Left ventricle myocardium inferior (tissue), 1 donor: Measurements from ENCODE around the gene PARVB. TPM values are rescaled to one million over a fixed set of nuclear protein-coding genes. Genes with fewer than 3 reads are reported as not detected.

Source experiments
- DNase-seq: peaks from one replicate; pipeline ENCODE4 v3.0.0-alpha.2; 2020
- H3K27ac ChIP-seq: fragments of 200-600 bp; replicated peaks from 2 replicates; pipeline ENCODE4 v1.8.0; 2021
- H3K27me3 ChIP-seq: fragments of 200-600 bp; 2 replicates; pipeline ENCODE4 v1.8.0; 2021; ENCODE audit warnings: low read depth
- H3K36me3 ChIP-seq: fragments of 200-600 bp; 2 replicates; pipeline ENCODE4 v1.8.0; 2021
- H3K4me1 ChIP-seq: fragments of 200-600 bp; 2 replicates; pipeline ENCODE4 v1.8.0; 2021
- H3K4me3 ChIP-seq: fragments of 200-600 bp; 2 replicates; pipeline ENCODE4 v1.8.0; 2021; ENCODE audit warnings: mild to moderate bottlenecking, moderate library complexity
- H3K9me3 ChIP-seq: fragments of 200-600 bp; replicated peaks from 2 replicates; pipeline ENCODE4 v1.8.0; 2021
- intact Hi-C: fragments of 100-400 bp; cut with micrococcal nuclease; formaldehyde crosslinking; loops from one replicate; pipeline ENCODE4 v1.11.0; 2022
- total RNA-seq: library from RNA; stranded (reverse); fragmentation: NEBNext Ultra II Directional; extraction: Animal tissue kit (Norgen Biotek cat#: 25700); gene quantifications from one replicate; pipeline ENCODE4 v1.2.1, GENCODE V29; 2021
- TF ChIP-seq, protein P1 (sequence below): fragments of 200-600 bp; IDR thresholded peaks from 2 replicates; pipeline ENCODE4 v1.8.0; 2021; ENCODE audit warnings: antibody characterized with exemption, mild to moderate bottlenecking, borderline replicate concordance
- donor health status: DM: no; HTN: yes; CAD: no; lungs with severe emphysema.

Gene PARVB
- total RNA-seq, 1 donor from 2014 or later: 155 TPM

DNA sequence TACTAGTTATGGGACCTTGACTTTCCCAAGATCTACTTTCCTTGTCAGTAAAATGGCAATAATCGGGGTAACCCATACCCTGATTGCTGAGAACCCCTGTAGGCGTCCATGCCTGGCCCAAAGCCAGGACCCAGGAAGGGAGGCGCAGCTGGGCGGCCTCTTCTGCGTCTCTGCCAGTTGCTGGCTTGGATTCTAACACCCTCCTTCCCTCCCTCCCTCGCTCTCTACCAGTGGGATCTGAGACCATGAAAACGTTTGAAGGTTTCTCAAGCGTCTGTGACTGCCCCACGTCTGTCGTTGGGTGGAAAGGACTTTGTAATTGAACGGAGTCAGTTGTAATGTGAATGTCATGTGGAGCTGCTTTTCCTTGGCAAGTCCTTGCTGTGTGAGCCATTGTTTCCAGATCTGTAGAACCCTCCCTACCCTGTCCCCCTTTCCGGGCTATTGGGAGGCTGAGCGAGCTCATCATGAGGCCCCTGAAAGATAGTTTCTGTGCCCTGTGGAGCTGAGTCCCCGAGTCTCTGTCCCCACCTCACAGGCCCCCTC, 47.8 kb downstream of the PARVB start:
- H3K9me3 ChIP-seq: no peaks in the 10 kb centered on the region
- no peaks in the 10 kb centered on the region for H3K27me3 ChIP-seq
- no peak overlapping the region for H3K4me3 ChIP-seq
- peaks cover 80% of the 10 kb centered on the region for H3K4me1 ChIP-seq
- no peaks in the 10 kb centered on the region for H3K36me3 ChIP-seq
- H3K27ac ChIP-seq: no peak overlapping the region
- DNase-seq: no peak
- TF ChIP-seq, protein P1, sequence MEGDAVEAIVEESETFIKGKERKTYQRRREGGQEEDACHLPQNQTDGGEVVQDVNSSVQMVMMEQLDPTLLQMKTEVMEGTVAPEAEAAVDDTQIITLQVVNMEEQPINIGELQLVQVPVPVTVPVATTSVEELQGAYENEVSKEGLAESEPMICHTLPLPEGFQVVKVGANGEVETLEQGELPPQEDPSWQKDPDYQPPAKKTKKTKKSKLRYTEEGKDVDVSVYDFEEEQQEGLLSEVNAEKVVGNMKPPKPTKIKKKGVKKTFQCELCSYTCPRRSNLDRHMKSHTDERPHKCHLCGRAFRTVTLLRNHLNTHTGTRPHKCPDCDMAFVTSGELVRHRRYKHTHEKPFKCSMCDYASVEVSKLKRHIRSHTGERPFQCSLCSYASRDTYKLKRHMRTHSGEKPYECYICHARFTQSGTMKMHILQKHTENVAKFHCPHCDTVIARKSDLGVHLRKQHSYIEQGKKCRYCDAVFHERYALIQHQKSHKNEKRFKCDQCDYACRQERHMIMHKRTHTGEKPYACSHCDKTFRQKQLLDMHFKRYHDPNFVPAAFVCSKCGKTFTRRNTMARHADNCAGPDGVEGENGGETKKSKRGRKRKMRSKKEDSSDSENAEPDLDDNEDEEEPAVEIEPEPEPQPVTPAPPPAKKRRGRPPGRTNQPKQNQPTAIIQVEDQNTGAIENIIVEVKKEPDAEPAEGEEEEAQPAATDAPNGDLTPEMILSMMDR: no peak
- intact Hi-C loops: no loop called here

DNA sequence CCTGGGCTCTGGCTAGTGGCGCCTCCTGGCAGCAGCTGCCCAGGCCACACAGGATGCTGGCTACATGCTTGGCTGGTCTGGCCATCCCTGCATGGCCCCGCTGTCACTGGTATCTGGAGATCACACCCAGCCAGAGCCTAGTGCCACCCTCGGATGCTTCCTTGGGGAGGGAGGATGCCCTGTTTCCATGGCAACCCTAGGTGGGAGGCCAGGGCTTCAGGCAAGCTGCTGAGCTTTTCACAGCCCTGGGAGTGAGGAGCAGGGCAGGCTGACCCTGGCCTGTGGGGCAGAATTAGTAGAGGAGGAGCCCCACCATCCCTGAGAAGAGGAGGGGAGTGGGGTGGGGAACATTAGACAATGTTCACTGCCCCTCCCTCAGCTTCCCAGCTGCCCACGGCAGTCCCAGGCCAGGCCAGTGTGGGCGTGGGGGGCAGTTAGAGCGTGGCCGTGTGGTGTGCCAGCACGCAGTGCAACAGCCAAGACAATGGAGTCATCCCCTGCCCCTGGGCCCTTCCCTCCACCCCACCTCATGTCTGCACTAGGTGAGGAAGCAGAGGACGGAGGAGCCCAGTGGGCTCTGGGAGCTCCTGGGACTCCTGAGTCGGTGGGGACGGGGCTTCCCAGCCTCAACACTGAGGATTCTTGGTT, 50.4 kb downstream of the PARVB start:
- intact Hi-C loops: no loop called here
- no peak for DNase-seq

DNA sequence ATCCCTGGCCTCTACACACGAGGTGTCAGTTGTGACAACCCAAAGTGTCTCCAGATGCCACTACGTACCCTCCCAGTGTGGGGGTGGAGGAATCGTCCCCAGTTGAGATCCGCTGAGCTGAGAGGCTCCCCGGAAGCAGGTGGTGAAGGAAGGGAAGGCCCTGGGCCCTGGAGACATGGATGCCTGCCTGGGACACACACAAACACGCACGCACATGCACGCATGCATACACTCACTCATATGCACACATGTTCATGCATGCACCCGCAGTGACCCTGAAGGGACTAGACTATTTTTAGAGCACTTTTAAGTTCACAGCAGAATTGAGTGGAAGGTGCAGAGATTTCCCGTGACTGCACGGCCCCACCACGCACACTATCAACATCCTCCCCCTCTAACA, 50.9 kb downstream of the PARVB start:
- Histone ChIP-seq H3K27me3 (no peaks in the 10 kb centered on the region), H3K9me3 (no peaks in the 10 kb centered on the region), H3K27ac (no peak overlapping the region), H3K4me1 (peaks cover 67% of the 10 kb centered on the region), H3K36me3 (no peaks in the 10 kb centered on the region), H3K4me3 (no peak overlapping the region)
- intact Hi-C loops: no loop called here
- TF ChIP-seq, protein P1: no peak
- DNase-seq: no peak

More for the DNA sequence above, 50.4 kb downstream of the PARVB start:
- Histone ChIP-seq H3K36me3 (no peaks in the 10 kb centered on the region), H3K27ac (no peak overlapping the region), H3K9me3 (no peaks in the 10 kb centered on the region), H3K4me1 (peaks cover 67% of the 10 kb centered on the region), H3K4me3 (no peak overlapping the region), H3K27me3 (no peaks in the 10 kb centered on the region)
- TF ChIP-seq, protein P1: no peak

GRCh38 chr22:44075670-44076069, 51.6 kb downstream of the PARVB start:
- intact Hi-C loops: no loop called here

GRCh38 chr22:44076825-44077224, 52.7 kb downstream of the PARVB start:
- H3K9me3 ChIP-seq: no peaks in the 10 kb centered on the region
- no peaks in the 10 kb centered on the region for H3K27me3 ChIP-seq
- intact Hi-C loops: no loop called here
- TF ChIP-seq, protein P1: no peak
- peaks cover 5% of the 10 kb centered on the region for H3K36me3 ChIP-seq
- no peak for DNase-seq
- H3K4me1 ChIP-seq: peaks cover 67% of the 10 kb centered on the region
- H3K27ac ChIP-seq: no peak overlapping the region
- H3K4me3 ChIP-seq: no peak overlapping the region

More at GRCh38 chr22:44075670-44076069, 51.6 kb downstream of the PARVB start:
- no peak overlapping the region for H3K27ac ChIP-seq
- H3K4me3 ChIP-seq: no peak overlapping the region
- no peaks in the 10 kb centered on the region for H3K36me3 ChIP-seq
- TF ChIP-seq, protein P1: no peak
- H3K4me1 ChIP-seq: peaks cover 68% of the 10 kb centered on the region
- H3K27me3 ChIP-seq: no peaks in the 10 kb centered on the region
- no peaks in the 10 kb centered on the region for H3K9me3 ChIP-seq
- no peak for DNase-seq
